Right lobe of liver (tissue), 4 donors: ENCODE results near the gene THSD7B.

Source experiments
- CTCF ChIP-seq, 4 donors: fragments of 200-600 bp in 3 of 4; fragments of 450-650 bp in 1 of 4; IDR thresholded peaks; one replicate each; pipeline versions ENCODE4 v1.5.1 to v1.8.0; 2016 to 2022; ENCODE audit warnings: antibody characterized with exemption in 4 of 4, mild to moderate bottlenecking in 2 of 4
- POLR2A ChIP-seq: fragments of 450-650 bp; IDR thresholded peaks from one replicate; pipeline ENCODE4 v1.6.1; 2017; ENCODE audit warnings: antibody characterized with exemption, mild to moderate bottlenecking
- donor health status: DM: no; HTN: no; CAD: no.
- donor health status: DM: no; HTN: no; CAD: no.
- donor health status: DM: no; HTN: yes; CAD: no.

GRCh38 chr2:137193401-137193800 is 428.1 kb downstream of the THSD7B start:
- no peak for TF ChIP-seq CTCF (IDR thresholded peaks at IDR 0.05)
- no peak for TF ChIP-seq POLR2A
